IMR-90 (cell line): ENCODE measurements around the gene C5AR1.

ENCODE experiments used
- CTCF ChIP-seq: conservative IDR thresholded peaks from 2 replicates; pipeline ENCODE4 v1.5.1; 2012; ENCODE audit warnings: mild to moderate bottlenecking, low read depth, low read length, improper control_type of control experiment
- FOS ChIP-seq: fragments of 150-350 bp; IDR thresholded peaks from 2 replicates; pipeline ENCODE4 v1.6.1; 2016; ENCODE audit warnings: low read depth, low read length
- MAFK ChIP-seq: IDR thresholded peaks from 2 replicates; pipeline ENCODE4 v1.6.1; 2012; ENCODE audit warnings: low read depth, low read length, improper control_type of control experiment
- MAZ ChIP-seq: IDR thresholded peaks from 2 replicates; pipeline ENCODE4 v1.6.1; 2012; ENCODE audit warnings: low read depth, mild to moderate bottlenecking, low read length, improper control_type of control experiment, moderate library complexity, borderline replicate concordance
- MXI1 ChIP-seq: IDR thresholded peaks from 2 replicates; pipeline ENCODE4 v1.6.1; 2012; ENCODE audit warnings: low read depth, mild to moderate bottlenecking, low read length, moderate library complexity, borderline replicate concordance
- POLR2A ChIP-seq: IDR thresholded peaks from 2 replicates; pipeline ENCODE4 v1.6.1; 2012; ENCODE audit warnings: mild to moderate bottlenecking, low read depth, low read length

- peak; percentile 88 for TF ChIP-seq CTCF
- no peak for TF ChIP-seq POLR2A
- TF ChIP-seq MAZ: peak; percentile 31; the same call in 1 of the 2 replicates
- 0 out of 2 replicates have a peak, but pooled peaks have one; percentile 15 for TF ChIP-seq MAFK
- peak; percentile 91 for TF ChIP-seq MXI1
- peak; percentile 30; the same call in 1 of the 2 replicates for TF ChIP-seq FOS
Measured at GRCh38 chr19:47305309-47305751, 4.3 kb upstream of the C5AR1 start.
